KOPT-K1 (cell line): ENCODE data around the gene APCS.

Source experiments
- H3K27ac ChIP-seq: fragments of 200-600 bp; sonication (generic); 2 replicates; pipeline ENCODE4 v1.5.1; 2016; ENCODE audit warnings: antibody characterized with exemption, mild to moderate bottlenecking, low read depth, low read length; ENCODE audit not compliant: poor library complexity, severe bottlenecking
- H3K36me3 ChIP-seq: fragments of 200-600 bp; sonication (generic); 2 replicates; pipeline ENCODE4 v1.5.1; 2017; ENCODE audit warnings: antibody characterized with exemption, mild to moderate bottlenecking, low read length, moderate library complexity; ENCODE audit not compliant: insufficient read depth
- H3K9me3 ChIP-seq: fragments of 200-600 bp; sonication (generic); 2 replicates; pipeline ENCODE4 v1.5.1; 2017; ENCODE audit warnings: antibody characterized with exemption, low read length, mild to moderate bottlenecking; ENCODE audit not compliant: insufficient read depth, poor library complexity, severe bottlenecking

Gene APCS

GRCh38 chr1:159587461-159587951 is at the start of gene APCS:
APCS (plus strand) TSS chr1:159587826; CDS start chr1:159587922, 96 bp downstream.
- H3K36me3 ChIP-seq = no peaks in the 10 kb centered on the region
- no peak within 1 kb of the TSS for H3K27ac ChIP-seq
- no peaks in the 10 kb centered on the region for H3K9me3 ChIP-seq

- Histone ChIP-seq H3K9me3 (no peaks in the 10 kb centered on the region), H3K27ac (no peak overlapping the region), H3K36me3 (no peaks in the 10 kb centered on the region)
These were observed 39.5 kb upstream of the APCS start for GRCh38 chr1:159548126-159548525.

- no peak overlapping the region for H3K27ac ChIP-seq
- H3K9me3 ChIP-seq = no peaks in the 10 kb centered on the region
- H3K36me3 ChIP-seq = no peaks in the 10 kb centered on the region
These were observed 33.4 kb upstream of the APCS start for GRCh38 chr1:159554261-159554660.

GRCh38 chr1:159554696-159555095 is 32.9 kb upstream of the APCS start:
- Histone ChIP-seq H3K36me3 (no peaks in the 10 kb centered on the region), H3K9me3 (no peaks in the 10 kb centered on the region), H3K27ac (no peak overlapping the region)

GRCh38 chr1:159556931-159557369 is 30.7 kb upstream of the APCS start:
- Histone ChIP-seq H3K9me3 (no peaks in the 10 kb centered on the region), H3K27ac (no peak overlapping the region), H3K36me3 (no peaks in the 10 kb centered on the region)

- Histone ChIP-seq H3K9me3 (no peaks in the 10 kb centered on the region), H3K36me3 (no peaks in the 10 kb centered on the region), H3K27ac (no peak overlapping the region)
These were observed 27.0 kb upstream of the APCS start for GRCh38 chr1:159560599-159560998.

- no peaks in the 10 kb centered on the region for H3K36me3 ChIP-seq
- no peaks in the 10 kb centered on the region for H3K9me3 ChIP-seq
- H3K27ac ChIP-seq = no peak overlapping the region
These were observed 26.1 kb upstream of the APCS start for GRCh38 chr1:159561497-159561896.

- Histone ChIP-seq H3K9me3 (no peaks in the 10 kb centered on the region), H3K27ac (no peak overlapping the region), H3K36me3 (no peaks in the 10 kb centered on the region)
These were observed 24.9 kb upstream of the APCS start for GRCh38 chr1:159562680-159563079.

GRCh38 chr1:159577446-159577845 is 10.2 kb upstream of the APCS start:
- H3K9me3 ChIP-seq = peaks cover 3% of the 10 kb centered on the region
- H3K27ac ChIP-seq = no peak overlapping the region
- H3K36me3 ChIP-seq = no peaks in the 10 kb centered on the region

- H3K36me3 ChIP-seq = no peaks in the 10 kb centered on the region
- peaks cover under 1% of the 10 kb centered on the region for H3K9me3 ChIP-seq
- H3K27ac ChIP-seq = no peak overlapping the region
These were observed 7.3 kb upstream of the APCS start for GRCh38 chr1:159580340-159580739.

GRCh38 chr1:159581422-159581821 is 6.2 kb upstream of the APCS start:
- H3K36me3 ChIP-seq = no peaks in the 10 kb centered on the region
- no peak overlapping the region for H3K27ac ChIP-seq
- no peaks in the 10 kb centered on the region for H3K9me3 ChIP-seq

GRCh38 chr1:159584536-159584935 is 3.1 kb upstream of the APCS start:
- H3K36me3 ChIP-seq = no peaks in the 10 kb centered on the region
- H3K27ac ChIP-seq = no peak overlapping the region
- no peaks in the 10 kb centered on the region for H3K9me3 ChIP-seq

- Histone ChIP-seq H3K27ac (no peak overlapping the region), H3K9me3 (no peaks in the 10 kb centered on the region), H3K36me3 (no peaks in the 10 kb centered on the region)
These were observed 4.4 kb downstream of the APCS start for GRCh38 chr1:159591981-159592380.

- no peak overlapping the region for H3K27ac ChIP-seq
- no peaks in the 10 kb centered on the region for H3K36me3 ChIP-seq
- H3K9me3 ChIP-seq = no peaks in the 10 kb centered on the region
These were observed 7.2 kb downstream of the APCS start for GRCh38 chr1:159594625-159595405.

- H3K36me3 ChIP-seq = no peaks in the 10 kb centered on the region
- H3K27ac ChIP-seq = no peak overlapping the region
- no peaks in the 10 kb centered on the region for H3K9me3 ChIP-seq
These were observed 10.6 kb downstream of the APCS start for GRCh38 chr1:159598196-159598595.

- H3K9me3 ChIP-seq = no peaks in the 10 kb centered on the region
- H3K36me3 ChIP-seq = no peaks in the 10 kb centered on the region
- H3K27ac ChIP-seq = no peak overlapping the region
These were observed 13.3 kb downstream of the APCS start for GRCh38 chr1:159600894-159601293.
